KMS-11 (cell line): ENCODE measurements around the gene LMAN1.

Experiments used
- H2AFZ ChIP-seq: fragments of 200-600 bp; sonication (generic); 2 replicates; pipeline ENCODE4 v1.6.1; 2016; ENCODE audit warnings: antibody characterized with exemption, mixed run types, low read depth
- H3K27ac ChIP-seq: fragments of 200-600 bp; sonication (generic); 2 replicates; pipeline ENCODE4 v1.6.1; 2016; ENCODE audit warnings: mild to moderate bottlenecking, mixed run types
- H3K27me3 ChIP-seq: fragments of 200-600 bp; sonication (generic); 2 replicates; pipeline ENCODE4 v1.6.1; 2017; ENCODE audit warnings: mild to moderate bottlenecking, low read depth, mixed run types, moderate library complexity; ENCODE audit not compliant: insufficient read depth
- H3K36me3 ChIP-seq: fragments of 200-600 bp; sonication (generic); 2 replicates; pipeline ENCODE4 v1.6.1; 2017; ENCODE audit warnings: mild to moderate bottlenecking, mixed run types; ENCODE audit not compliant: insufficient read depth
- H3K4me1 ChIP-seq: fragments of 200-600 bp; sonication (generic); 2 replicates; pipeline ENCODE4 v1.6.1; 2016; ENCODE audit warnings: mild to moderate bottlenecking, low read depth, mixed run types; ENCODE audit not compliant: poor library complexity, severe bottlenecking
- H3K4me2 ChIP-seq: fragments of 200-600 bp; sonication (generic); 2 replicates; pipeline ENCODE4 v1.7.0; 2016; ENCODE audit warnings: mild to moderate bottlenecking, mixed run types
- H3K4me3 ChIP-seq: fragments of 200-600 bp; sonication (generic); IDR thresholded peaks from 2 replicates; pipeline ENCODE4 v1.6.1; 2017; ENCODE audit warnings: low read depth, low read length, mixed read lengths; ENCODE audit not compliant: insufficient read depth
- H3K79me2 ChIP-seq: fragments of 200-600 bp; sonication (generic); 2 replicates; pipeline ENCODE4 v1.6.1; 2016; ENCODE audit warnings: low read depth, mixed run types; ENCODE audit not compliant: insufficient read depth
- H3K9ac ChIP-seq: fragments of 200-600 bp; sonication (generic); 2 replicates; pipeline ENCODE4 v1.6.1; 2016; ENCODE audit warnings: mild to moderate bottlenecking, mixed run types
- H4K20me1 ChIP-seq: fragments of 200-600 bp; sonication (generic); 2 replicates; pipeline ENCODE4 v1.6.1; 2016; ENCODE audit warnings: mild to moderate bottlenecking, mixed run types; ENCODE audit not compliant: insufficient read depth
- CTCF ChIP-seq: fragments of 200-600 bp; sonication (generic); conservative IDR thresholded peaks from 2 replicates; pipeline ENCODE4 v1.6.1; 2017; ENCODE audit warnings: low read depth, mild to moderate bottlenecking, antibody characterized with exemption, low read length, moderate library complexity, mixed read lengths

LMAN1 gene

DNA sequence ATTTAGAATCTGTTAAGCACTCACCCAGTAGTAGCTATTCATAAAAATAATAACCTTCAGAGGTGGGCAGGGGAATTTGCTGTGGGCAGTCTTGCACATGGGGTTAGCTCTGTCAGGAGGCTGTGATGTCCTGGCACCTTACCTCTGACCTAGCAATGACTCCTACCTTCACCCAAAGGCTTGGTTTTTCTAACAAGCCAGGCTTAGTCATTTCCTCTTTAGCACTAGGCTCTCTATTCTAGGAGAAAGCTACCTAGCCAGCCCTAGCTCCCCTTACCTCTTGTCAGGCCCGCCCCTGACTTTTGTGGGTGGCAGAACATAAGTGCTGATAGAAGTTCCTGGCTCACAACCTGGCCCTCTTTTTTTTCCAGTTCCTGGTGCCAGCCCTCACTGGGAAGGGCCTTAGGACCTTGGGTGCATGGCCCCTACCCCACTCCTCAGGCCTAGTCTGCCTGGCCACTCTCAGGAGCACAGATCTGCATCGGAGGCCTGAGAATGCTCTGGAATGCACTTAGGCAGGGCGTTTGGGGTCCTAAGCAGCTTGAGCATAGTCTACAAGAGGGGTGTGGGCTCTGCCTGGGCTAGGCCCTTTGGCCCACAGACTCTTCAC is 58.3 kb downstream of the LMAN1 start:
- no peak overlapping the region for H3K27ac ChIP-seq
- TF ChIP-seq CTCF, result no peak
- no peaks in the 10 kb centered on the region for H3K79me2 ChIP-seq
- no peak overlapping the region for H3K9ac ChIP-seq
- H2AFZ ChIP-seq, result no peak overlapping the region
- H3K36me3 ChIP-seq, result no peaks in the 10 kb centered on the region
- H3K4me1 ChIP-seq, result no peaks in the 10 kb centered on the region
- H4K20me1 ChIP-seq, result no peaks in the 10 kb centered on the region
- H3K27me3 ChIP-seq, result no peaks in the 10 kb centered on the region; the same call in 1 of the 2 replicates
- no peak overlapping the region for H3K4me3 ChIP-seq
- H3K4me2 ChIP-seq, result no peak overlapping the region

DNA sequence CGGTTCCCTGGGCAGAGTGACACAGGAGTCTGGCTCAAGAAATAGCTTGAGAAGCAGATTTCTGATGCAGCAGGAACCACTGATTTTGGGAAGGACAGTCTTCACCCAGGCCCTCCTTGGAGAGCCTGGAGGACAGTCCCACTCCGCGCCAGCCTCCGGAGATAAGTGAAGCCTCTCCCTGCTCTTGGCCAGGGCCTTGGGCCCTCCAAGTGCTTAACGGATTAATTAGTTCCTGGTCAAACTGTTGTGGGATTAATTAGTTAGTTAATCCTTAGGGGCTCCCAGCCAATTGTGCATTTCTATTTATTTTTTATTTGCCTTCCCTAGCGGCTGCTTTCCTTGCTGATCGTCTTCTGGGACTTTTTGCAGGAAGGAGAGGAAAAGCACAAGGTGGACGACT is 60.2 kb downstream of the LMAN1 start:
- no peaks in the 10 kb centered on the region for H3K4me1 ChIP-seq
- H3K9ac ChIP-seq, result no peak overlapping the region
- no peaks in the 10 kb centered on the region for H3K79me2 ChIP-seq
- H3K4me3 ChIP-seq, result no peak overlapping the region
- no peaks in the 10 kb centered on the region for H3K36me3 ChIP-seq
- no peak overlapping the region for H3K4me2 ChIP-seq
- no peak overlapping the region for H3K27ac ChIP-seq
- TF ChIP-seq CTCF, result no peak
- no peaks in the 10 kb centered on the region for H4K20me1 ChIP-seq
- H2AFZ ChIP-seq, result no peak overlapping the region
- no peaks in the 10 kb centered on the region; the same call in 1 of the 2 replicates for H3K27me3 ChIP-seq

- Histone ChIP-seq H2AFZ (no peak overlapping the region), H3K4me2 (no peak overlapping the region), H3K79me2 (no peaks in the 10 kb centered on the region), H3K27ac (no peak overlapping the region), H4K20me1 (no peaks in the 10 kb centered on the region), H3K4me3 (no peak overlapping the region), H3K27me3 (no peaks in the 10 kb centered on the region; the same call in 1 of the 2 replicates), H3K9ac (no peak overlapping the region), H3K36me3 (no peaks in the 10 kb centered on the region), H3K4me1 (no peaks in the 10 kb centered on the region)
- TF ChIP-seq CTCF, result no peak
Observed at GRCh38 chr18:59293317-59293716, 65.7 kb downstream of the LMAN1 start.

DNA sequence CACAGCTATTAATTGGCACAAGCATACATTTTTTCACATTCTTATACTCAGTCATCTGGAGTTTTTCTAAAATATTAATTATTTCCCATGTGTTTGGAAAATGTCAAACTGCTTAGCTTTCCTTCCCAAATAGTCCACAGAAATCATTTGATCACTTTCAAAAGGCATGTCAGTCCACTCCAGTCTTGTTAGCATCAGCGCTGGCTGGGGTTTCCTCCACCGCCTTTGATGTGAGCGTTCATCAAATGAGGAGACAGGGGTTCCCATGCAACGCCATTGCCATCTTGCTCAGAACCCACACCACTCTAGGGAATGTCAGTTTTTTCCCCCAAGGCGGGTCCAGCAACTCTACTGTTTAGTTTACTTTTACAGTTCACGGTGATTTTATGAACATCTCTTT is 72.7 kb downstream of the LMAN1 start:
- Histone ChIP-seq H4K20me1 (no peaks in the 10 kb centered on the region), H3K4me1 (no peaks in the 10 kb centered on the region), H3K4me2 (no peak overlapping the region), H3K79me2 (no peaks in the 10 kb centered on the region), H3K27ac (no peak overlapping the region), H3K9ac (no peak overlapping the region), H2AFZ (no peak overlapping the region), H3K4me3 (no peak overlapping the region), H3K36me3 (no peaks in the 10 kb centered on the region), H3K27me3 (no peaks in the 10 kb centered on the region)
- no peak for TF ChIP-seq CTCF
